C4-2B (cell line): ENCODE data around the gene IL18.
"Not testable (repeated sequence)": the region's sequence is repeated elsewhere in the genome, so short reads cannot be mapped to it uniquely, and the experiment has no call there.

Experiments used
- H3K27ac ChIP-seq: fragments of 450-650 bp; 2 replicates; pipeline ENCODE4 v1.5.1; 2017
- CTCF ChIP-seq: fragments of 450-650 bp; conservative IDR thresholded peaks from 2 replicates; pipeline ENCODE4 v1.5.1; 2017; ENCODE audit warnings: mild to moderate bottlenecking
- ZFX ChIP-seq: fragments of 450-650 bp; IDR thresholded peaks from 2 replicates; pipeline ENCODE4 v1.6.1; 2017

The IL18 gene

GRCh38 chr11:112096194-112096593, 67.7 kb downstream of the IL18 start:
- TF ChIP-seq ZFX (no peak), CTCF (no peak)
- no peak overlapping the region for H3K27ac ChIP-seq

GRCh38 chr11:112095302-112095701, 68.6 kb downstream of the IL18 start:
- H3K27ac ChIP-seq = not testable (repeated sequence)
